C4-2B (cell line): ENCODE data around the gene PDPK1.
"Not testable (repeated sequence)": the region's sequence is repeated elsewhere in the genome, so short reads cannot be mapped to it uniquely, and the experiment has no call there.

Experiments
- CTCF ChIP-seq: fragments of 450-650 bp; conservative IDR thresholded peaks from 2 replicates; pipeline ENCODE4 v1.5.1; 2017; ENCODE audit warnings: mild to moderate bottlenecking
- ZFX ChIP-seq: fragments of 450-650 bp; IDR thresholded peaks from 2 replicates; pipeline ENCODE4 v1.6.1; 2017

GRCh38 chr16:2618964-2619363 lies 81.1 kb downstream of the PDPK1 start:
- TF ChIP-seq CTCF, ZFX: not testable (repeated sequence)
